Testis (tissue), 2 donors: Measurements from ENCODE around the gene IGFBP3.

Experiments
- POLR2A ChIP-seq: fragments of 450-650 bp; IDR thresholded peaks from one replicate; pipeline ENCODE4 v1.6.1; 2017; ENCODE audit warnings: antibody characterized with exemption, mild to moderate bottlenecking, moderate library complexity
- TF ChIP-seq, protein P1 (sequence below), 3 experiments: fragments of 450-650 bp in 2 of 3; fragments of 200-600 bp in 1 of 3; sonication (generic) in 1 of 3; IDR thresholded peaks; one replicate each; pipeline ENCODE4 v1.5.1; 2016 to 2019; ENCODE audit warnings: antibody characterized with exemption in 3 of 3, mild to moderate bottlenecking in 2 of 3, moderate library complexity in 1 of 3

DNA sequence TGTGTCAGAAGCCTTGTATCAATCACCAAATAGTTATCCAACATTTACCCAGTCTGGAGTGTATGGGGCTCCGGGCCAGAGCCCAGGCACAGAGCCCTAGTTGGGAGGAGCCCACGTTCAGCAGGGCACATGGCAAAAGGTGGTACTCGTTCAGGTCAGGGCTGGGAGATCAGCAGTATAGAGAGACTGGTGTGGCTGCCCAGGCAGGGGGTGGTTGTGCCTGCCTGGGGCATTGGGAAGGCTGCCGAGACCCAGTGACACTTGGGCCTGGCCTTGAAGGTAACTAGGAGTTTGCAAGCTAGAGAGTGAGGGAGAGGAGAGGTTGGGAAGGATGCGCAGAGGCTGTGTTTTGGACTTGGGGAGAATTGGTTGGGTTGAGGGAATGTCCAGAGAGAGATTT is 48.9 kb upstream of the IGFBP3 start:
- TF ChIP-seq, protein P1, sequence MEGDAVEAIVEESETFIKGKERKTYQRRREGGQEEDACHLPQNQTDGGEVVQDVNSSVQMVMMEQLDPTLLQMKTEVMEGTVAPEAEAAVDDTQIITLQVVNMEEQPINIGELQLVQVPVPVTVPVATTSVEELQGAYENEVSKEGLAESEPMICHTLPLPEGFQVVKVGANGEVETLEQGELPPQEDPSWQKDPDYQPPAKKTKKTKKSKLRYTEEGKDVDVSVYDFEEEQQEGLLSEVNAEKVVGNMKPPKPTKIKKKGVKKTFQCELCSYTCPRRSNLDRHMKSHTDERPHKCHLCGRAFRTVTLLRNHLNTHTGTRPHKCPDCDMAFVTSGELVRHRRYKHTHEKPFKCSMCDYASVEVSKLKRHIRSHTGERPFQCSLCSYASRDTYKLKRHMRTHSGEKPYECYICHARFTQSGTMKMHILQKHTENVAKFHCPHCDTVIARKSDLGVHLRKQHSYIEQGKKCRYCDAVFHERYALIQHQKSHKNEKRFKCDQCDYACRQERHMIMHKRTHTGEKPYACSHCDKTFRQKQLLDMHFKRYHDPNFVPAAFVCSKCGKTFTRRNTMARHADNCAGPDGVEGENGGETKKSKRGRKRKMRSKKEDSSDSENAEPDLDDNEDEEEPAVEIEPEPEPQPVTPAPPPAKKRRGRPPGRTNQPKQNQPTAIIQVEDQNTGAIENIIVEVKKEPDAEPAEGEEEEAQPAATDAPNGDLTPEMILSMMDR (IDR thresholded peaks at IDR 0.05), result no peak
- TF ChIP-seq POLR2A, result no peak
